Neural progenitor cell (in vitro differentiated cells): ENCODE data around the gene DIAPH3. TPM values are rescaled to one million over a fixed set of nuclear protein-coding genes. Genes with fewer than 3 reads are reported as not detected.

ENCODE experiments used
- DNase-seq: peaks from one replicate; pipeline ENCODE4 v3.0.0-alpha.2; 2016; ENCODE audit warnings: low spot score
- H2AFZ ChIP-seq: fragments of 200-600 bp; sonication (generic); replicated peaks from 2 replicates; pipeline ENCODE4 v1.6.1; 2016; ENCODE audit warnings: antibody characterized with exemption
- H3F3A ChIP-seq: fragments of 200-600 bp; sonication (generic); 2 replicates; pipeline ENCODE4 v1.6.1; 2016; ENCODE audit warnings: antibody characterized with exemption, low read depth
- H3K27ac ChIP-seq: fragments of 200-600 bp; sonication (generic); 2 replicates; pipeline ENCODE4 v1.5.1; 2016; ENCODE audit warnings: mild to moderate bottlenecking
- H3K27me3 ChIP-seq: fragments of 200-600 bp; sonication (generic); 2 replicates; pipeline ENCODE4 v1.6.1; 2016; ENCODE audit warnings: mild to moderate bottlenecking, moderate library complexity
- H3K36me3 ChIP-seq: fragments of 200-600 bp; sonication (generic); 2 replicates; pipeline ENCODE4 v1.5.1; 2016
- H3K4me1 ChIP-seq: fragments of 200-600 bp; sonication (generic); 2 replicates; pipeline ENCODE4 v1.6.1; 2016; ENCODE audit warnings: mixed run types
- H3K4me2 ChIP-seq: fragments of 200-600 bp; sonication (generic); 2 replicates; pipeline ENCODE4 v1.6.1; 2016
- H3K4me3 ChIP-seq: fragments of 200-600 bp; sonication (generic); 2 replicates; pipeline ENCODE4 v1.5.1; 2016
- H3K79me2 ChIP-seq: fragments of 200-600 bp; sonication (generic); 2 replicates; pipeline ENCODE4 v1.6.1; 2016; ENCODE audit warnings: low read depth
- H3K9ac ChIP-seq: fragments of 200-600 bp; sonication (generic); 2 replicates; pipeline ENCODE4 v1.6.1; 2016
- H3K9me3 ChIP-seq: fragments of 200-600 bp; sonication (generic); 2 replicates; pipeline ENCODE4 v1.5.1; 2016; ENCODE audit warnings: low read depth
- H4K20me1 ChIP-seq: fragments of 200-600 bp; sonication (generic); 2 replicates; pipeline ENCODE4 v1.6.1; 2016; ENCODE audit warnings: low read depth
- H3K27ac Mint-ChIP-seq: 3 replicates; pipeline ENCODE4 v1.8.0; 2021; ENCODE audit warnings: mixed read lengths
- H3K27me3 Mint-ChIP-seq: 2 replicates; pipeline ENCODE4 v1.8.0; 2022; ENCODE audit warnings: low read depth, mild to moderate bottlenecking, inconsistent platforms, moderate library complexity, mixed read lengths; ENCODE audit not compliant: insufficient read depth
- H3K36me3 Mint-ChIP-seq: 3 replicates; pipeline ENCODE4 v1.8.0; 2021; ENCODE audit warnings: mixed read lengths
- H3K4me1 Mint-ChIP-seq: 3 replicates; pipeline ENCODE4 v1.8.0; 2021; ENCODE audit warnings: mixed read lengths
- H3K4me3 Mint-ChIP-seq: 3 replicates; pipeline ENCODE4 v1.8.0; 2021; ENCODE audit warnings: mild to moderate bottlenecking, moderate library complexity, mixed read lengths
- H3K9me3 Mint-ChIP-seq: 3 replicates; pipeline ENCODE4 v1.8.0; 2020; ENCODE audit warnings: mixed read lengths
- EZH2 ChIP-seq: fragments of 200-600 bp; sonication (generic); IDR thresholded peaks from 2 replicates; pipeline ENCODE4 v1.6.1; 2017; ENCODE audit warnings: antibody characterized with exemption, mild to moderate bottlenecking, moderate library complexity
- EZH2phosphoT487 ChIP-seq: fragments of 200-600 bp; sonication (generic); IDR thresholded peaks from 2 replicates; pipeline ENCODE4 v1.6.1; 2017; ENCODE audit warnings: antibody characterized with exemption
- total RNA-seq: library from RNA; depleted of rRNA; stranded (reverse); fragments of >200 nt; gene quantifications from 2 replicates; pipeline ENCODE4 v1.2.3, GENCODE V29; 2015; ENCODE audit warnings: low replicate concordance
- TF ChIP-seq, protein P1 (sequence below): fragments of 200-600 bp; sonication (generic); IDR thresholded peaks from 2 replicates; pipeline ENCODE4 v1.5.1; 2017; ENCODE audit warnings: antibody characterized with exemption, mild to moderate bottlenecking

The DIAPH3 gene
- total RNA-seq, 1 donor from 2014 or later = 51.5 TPM

- H3K9ac ChIP-seq = no peak overlapping the region
- Mint-ChIP-seq H3K4me1 (no peaks in the 10 kb centered on the region), H3K27ac (no peak overlapping the region), H3K4me3 (no peak overlapping the region), H3K9me3 (no peaks in the 10 kb centered on the region), H3K27me3 (no peaks in the 10 kb centered on the region), H3K36me3 (no peaks in the 10 kb centered on the region)
- TF ChIP-seq, protein P1, sequence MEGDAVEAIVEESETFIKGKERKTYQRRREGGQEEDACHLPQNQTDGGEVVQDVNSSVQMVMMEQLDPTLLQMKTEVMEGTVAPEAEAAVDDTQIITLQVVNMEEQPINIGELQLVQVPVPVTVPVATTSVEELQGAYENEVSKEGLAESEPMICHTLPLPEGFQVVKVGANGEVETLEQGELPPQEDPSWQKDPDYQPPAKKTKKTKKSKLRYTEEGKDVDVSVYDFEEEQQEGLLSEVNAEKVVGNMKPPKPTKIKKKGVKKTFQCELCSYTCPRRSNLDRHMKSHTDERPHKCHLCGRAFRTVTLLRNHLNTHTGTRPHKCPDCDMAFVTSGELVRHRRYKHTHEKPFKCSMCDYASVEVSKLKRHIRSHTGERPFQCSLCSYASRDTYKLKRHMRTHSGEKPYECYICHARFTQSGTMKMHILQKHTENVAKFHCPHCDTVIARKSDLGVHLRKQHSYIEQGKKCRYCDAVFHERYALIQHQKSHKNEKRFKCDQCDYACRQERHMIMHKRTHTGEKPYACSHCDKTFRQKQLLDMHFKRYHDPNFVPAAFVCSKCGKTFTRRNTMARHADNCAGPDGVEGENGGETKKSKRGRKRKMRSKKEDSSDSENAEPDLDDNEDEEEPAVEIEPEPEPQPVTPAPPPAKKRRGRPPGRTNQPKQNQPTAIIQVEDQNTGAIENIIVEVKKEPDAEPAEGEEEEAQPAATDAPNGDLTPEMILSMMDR = no peak
- TF ChIP-seq EZH2phosphoT487 (no peak), EZH2 (no peak)
- peaks cover 22% of the 10 kb centered on the region for H3F3A ChIP-seq
- no peaks in the 10 kb centered on the region for H3K36me3 ChIP-seq
- H3K27ac ChIP-seq = no peak overlapping the region
- peaks cover 17% of the 10 kb centered on the region for H3K4me1 ChIP-seq
- no peak overlapping the region for H3K4me3 ChIP-seq
- DNase-seq = no peak
- H2AFZ ChIP-seq = no peak overlapping the region
- peaks cover 5% of the 10 kb centered on the region for H4K20me1 ChIP-seq
- no peaks in the 10 kb centered on the region for H3K27me3 ChIP-seq
- H3K79me2 ChIP-seq = no peaks in the 10 kb centered on the region
- no peaks in the 10 kb centered on the region for H3K9me3 ChIP-seq
- no peak overlapping the region for H3K4me2 ChIP-seq
These were observed 320.7 kb downstream of the DIAPH3 start for GRCh38 chr13:59843040-59843439.

DNA sequence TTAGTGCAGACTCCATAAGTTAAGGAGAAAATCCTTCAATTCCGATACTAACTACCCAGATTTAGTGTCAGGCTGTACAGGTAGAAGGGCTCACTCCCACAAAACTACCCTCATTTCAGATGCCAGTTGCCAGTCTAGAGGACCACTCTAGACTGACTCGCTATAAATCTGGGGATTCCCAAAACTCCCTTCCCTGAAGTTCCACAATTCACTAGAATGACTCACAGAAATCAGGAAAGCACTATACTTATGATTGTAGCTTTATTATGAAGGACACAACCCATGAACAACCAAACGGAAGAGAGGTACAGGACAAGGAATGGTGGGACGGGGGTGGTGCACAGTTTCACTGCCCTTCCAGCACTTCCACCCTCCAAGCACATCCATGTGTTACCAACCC is 321.2 kb downstream of the DIAPH3 start:
- H3K36me3 Mint-ChIP-seq = no peaks in the 10 kb centered on the region
- no peaks in the 10 kb centered on the region for H3K27me3 ChIP-seq
- no peak overlapping the region for H3K27ac Mint-ChIP-seq
- H3K27ac ChIP-seq = no peak overlapping the region
- H3K36me3 ChIP-seq = no peaks in the 10 kb centered on the region
- H3K4me3 Mint-ChIP-seq = no peak overlapping the region
- H3K9me3 ChIP-seq = no peaks in the 10 kb centered on the region
- TF ChIP-seq EZH2 (no peak), EZH2phosphoT487 (no peak)
- TF ChIP-seq, protein P1 = no peak
- H4K20me1 ChIP-seq = peaks cover 5% of the 10 kb centered on the region
- no peaks in the 10 kb centered on the region for H3K4me1 Mint-ChIP-seq
- H3F3A ChIP-seq = peaks cover 16% of the 10 kb centered on the region
- H3K9ac ChIP-seq = no peak overlapping the region
- no peaks in the 10 kb centered on the region for H3K9me3 Mint-ChIP-seq
- H3K27me3 Mint-ChIP-seq = no peaks in the 10 kb centered on the region
- H3K4me2 ChIP-seq = no peak overlapping the region
- no peaks in the 10 kb centered on the region for H3K79me2 ChIP-seq
- H3K4me1 ChIP-seq = peaks cover 12% of the 10 kb centered on the region
- no peak overlapping the region for H3K4me3 ChIP-seq
- no peak for DNase-seq
- H2AFZ ChIP-seq = no peak overlapping the region

- Histone ChIP-seq H4K20me1 (no peaks in the 10 kb centered on the region), H3K27me3 (no peaks in the 10 kb centered on the region), H3K79me2 (no peaks in the 10 kb centered on the region), H3K4me1 (no peaks in the 10 kb centered on the region), H3K9me3 (no peaks in the 10 kb centered on the region), H3K27ac (no peak overlapping the region), H3K4me3 (no peak overlapping the region), H2AFZ (no peak overlapping the region), H3F3A (no peaks in the 10 kb centered on the region), H3K4me2 (no peak overlapping the region), H3K36me3 (no peaks in the 10 kb centered on the region), H3K9ac (no peak overlapping the region)
- no peak for DNase-seq
- H3K4me3 Mint-ChIP-seq = no peak overlapping the region
- peaks cover 3% of the 10 kb centered on the region for H3K4me1 Mint-ChIP-seq
- H3K36me3 Mint-ChIP-seq = no peaks in the 10 kb centered on the region
- no peak for TF ChIP-seq EZH2phosphoT487
- no peak for TF ChIP-seq EZH2
- TF ChIP-seq, protein P1 = no peak
- no peaks in the 10 kb centered on the region for H3K27me3 Mint-ChIP-seq
- H3K27ac Mint-ChIP-seq = no peak overlapping the region
- no peaks in the 10 kb centered on the region for H3K9me3 Mint-ChIP-seq
These were observed 324.5 kb downstream of the DIAPH3 start for GRCh38 chr13:59839186-59839585.

DNA sequence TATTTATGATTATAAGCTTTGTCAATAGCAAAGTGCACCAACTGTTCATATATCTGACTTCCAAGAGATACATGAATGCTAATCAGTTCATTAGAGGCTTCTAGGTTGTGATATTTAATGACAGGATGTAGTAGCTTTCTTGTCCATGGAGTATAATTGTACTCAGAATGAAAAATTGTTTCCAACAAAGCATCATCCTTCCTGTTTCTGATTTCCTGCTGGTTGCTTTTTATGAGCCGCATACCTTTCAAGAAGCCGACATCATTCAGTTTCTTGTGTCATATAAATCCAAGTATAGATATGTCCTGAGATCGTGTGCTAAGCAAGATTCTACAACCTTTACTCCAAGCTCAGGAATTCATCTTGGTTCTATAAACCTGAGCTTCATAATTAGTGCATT is 326.6 kb downstream of the DIAPH3 start:
- H3K4me3 Mint-ChIP-seq = no peak overlapping the region
- no peaks in the 10 kb centered on the region for H3F3A ChIP-seq
- TF ChIP-seq, protein P1 = no peak
- TF ChIP-seq EZH2 (no peak), EZH2phosphoT487 (no peak)
- H4K20me1 ChIP-seq = no peaks in the 10 kb centered on the region
- H3K36me3 Mint-ChIP-seq = no peaks in the 10 kb centered on the region
- no peak overlapping the region for H3K27ac Mint-ChIP-seq
- H3K4me1 Mint-ChIP-seq = peaks cover 3% of the 10 kb centered on the region
- DNase-seq = no peak
- no peak overlapping the region for H2AFZ ChIP-seq
- no peak overlapping the region for H3K9ac ChIP-seq
- H3K36me3 ChIP-seq = no peaks in the 10 kb centered on the region
- no peaks in the 10 kb centered on the region for H3K79me2 ChIP-seq
- no peaks in the 10 kb centered on the region for H3K4me1 ChIP-seq
- no peaks in the 10 kb centered on the region for H3K9me3 ChIP-seq
- no peak overlapping the region for H3K4me2 ChIP-seq
- H3K9me3 Mint-ChIP-seq = no peaks in the 10 kb centered on the region
- H3K27me3 ChIP-seq = no peaks in the 10 kb centered on the region
- no peak overlapping the region for H3K4me3 ChIP-seq
- H3K27ac ChIP-seq = no peak overlapping the region
- no peaks in the 10 kb centered on the region for H3K27me3 Mint-ChIP-seq
